GM19238 (cell line): ENCODE measurements around the gene CD81.

Source experiments
- DNase-seq: peaks from one replicate; pipeline ENCODE4 v3.0.0; 2011; ENCODE audit warnings: low spot score; ENCODE audit not compliant: insufficient read length

CD81 gene

DNA sequence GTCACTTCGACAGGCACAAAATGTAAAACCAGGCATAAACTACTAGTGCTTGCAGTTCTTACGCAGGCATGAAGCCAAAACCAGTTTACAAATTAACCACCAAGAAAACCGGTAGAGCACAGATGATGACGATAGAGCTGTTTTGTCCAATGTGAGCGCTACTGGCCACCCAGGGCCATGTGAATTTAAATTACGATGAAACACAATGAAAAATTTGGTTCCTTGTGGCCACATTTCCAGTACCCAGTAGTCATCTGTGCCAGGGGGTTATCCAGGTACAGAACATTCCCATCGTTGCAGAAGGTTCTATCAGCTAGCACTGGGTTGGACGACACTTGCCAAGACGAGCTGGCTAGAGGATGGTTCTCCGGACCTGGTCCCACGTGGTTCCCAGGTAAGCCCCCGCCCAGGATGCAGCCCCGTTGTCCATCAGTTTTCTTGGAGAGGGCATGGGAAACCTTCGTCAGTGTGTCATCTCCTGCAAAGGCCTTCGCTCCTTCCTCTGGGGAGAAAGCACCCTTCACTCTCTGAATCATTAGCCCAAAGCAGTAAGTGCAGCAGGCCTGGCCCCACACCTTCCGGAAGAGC, 1.1 kb upstream of the CD81 start:
- DNase-seq: no peak

GRCh38 chr11:2377511-2378443, 667 bp downstream of the CD81 start:
- peak; percentile 66 for DNase-seq

DNA sequence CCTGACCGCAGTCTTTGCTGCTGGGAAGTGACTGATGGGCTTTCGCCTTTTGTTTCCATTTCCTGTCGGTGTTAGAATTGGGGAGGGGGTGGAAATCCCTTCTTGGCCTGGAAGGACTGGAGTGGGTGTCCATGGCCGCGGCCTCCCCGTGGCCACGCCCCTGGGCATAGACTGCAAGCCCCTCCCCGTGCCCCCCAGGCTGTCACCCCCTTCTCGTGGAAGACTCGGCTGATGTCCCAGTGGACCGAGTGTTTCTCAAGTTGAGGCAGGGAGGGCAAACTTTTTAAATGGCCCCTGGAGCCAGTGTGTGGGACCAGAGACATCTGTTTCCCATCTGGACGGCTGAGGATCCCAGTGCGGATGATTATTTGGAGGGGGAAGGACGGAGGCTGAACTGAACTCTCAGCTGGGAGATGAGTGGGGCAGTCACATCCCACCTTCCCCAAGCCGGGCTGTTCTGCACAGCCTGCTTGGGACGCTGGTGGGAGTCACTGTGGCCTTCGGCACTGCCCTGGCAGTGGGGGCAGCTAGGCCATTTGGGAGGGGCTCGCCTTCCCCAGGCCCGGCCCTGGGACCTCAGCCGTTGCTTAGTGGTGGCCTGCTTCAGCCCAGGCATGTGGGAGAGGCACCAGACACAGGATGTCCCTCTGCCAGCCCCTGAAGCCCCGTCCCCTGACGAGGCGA, 1.6 kb downstream of the CD81 start:
- no peak for DNase-seq

- DNase-seq: no peak
These were observed 2.5 kb downstream of the CD81 start for GRCh38 chr11:2379466-2380174.

- no peak for DNase-seq
These were observed 3.3 kb downstream of the CD81 start for GRCh38 chr11:2380396-2380795.

- DNase-seq: no peak
These were observed 3.8 kb downstream of the CD81 start for GRCh38 chr11:2380807-2381350.

DNA sequence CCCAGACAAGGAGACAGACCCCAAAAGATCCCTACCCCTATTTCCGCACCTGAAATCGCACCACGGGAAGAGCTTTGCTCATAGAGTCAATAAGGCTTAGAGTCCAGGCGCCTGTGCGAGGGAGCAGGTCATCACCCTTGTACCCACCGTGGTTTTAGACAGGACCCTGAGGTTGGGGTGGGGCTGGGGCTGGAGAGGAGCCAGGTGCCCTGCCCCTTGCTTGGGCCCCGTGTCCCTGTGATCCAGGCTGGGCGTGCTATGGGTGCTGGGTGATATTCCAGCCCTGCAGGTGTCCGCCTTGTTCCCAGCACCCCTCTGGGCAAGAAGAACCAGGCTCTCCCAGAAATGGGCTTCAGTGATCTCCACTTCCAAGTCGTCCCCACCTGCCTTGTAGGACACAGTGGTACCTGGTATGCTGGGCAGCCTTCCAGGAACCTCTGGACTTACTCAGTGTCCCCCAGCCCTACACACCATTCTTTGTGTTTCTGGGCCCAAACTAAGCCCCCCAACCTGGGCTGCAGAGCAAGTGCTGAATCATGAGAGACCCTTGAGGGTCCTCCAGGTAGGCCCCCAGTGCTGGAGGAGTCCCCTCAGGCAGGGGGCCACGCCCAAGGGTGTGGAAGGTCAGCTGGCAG, 4.5 kb downstream of the CD81 start:
- DNase-seq: no peak

- no peak for DNase-seq
These were observed 5.0 kb downstream of the CD81 start for GRCh38 chr11:2382129-2382517.

GRCh38 chr11:2382936-2383851, 6.1 kb downstream of the CD81 start:
- DNase-seq: no peak

DNA sequence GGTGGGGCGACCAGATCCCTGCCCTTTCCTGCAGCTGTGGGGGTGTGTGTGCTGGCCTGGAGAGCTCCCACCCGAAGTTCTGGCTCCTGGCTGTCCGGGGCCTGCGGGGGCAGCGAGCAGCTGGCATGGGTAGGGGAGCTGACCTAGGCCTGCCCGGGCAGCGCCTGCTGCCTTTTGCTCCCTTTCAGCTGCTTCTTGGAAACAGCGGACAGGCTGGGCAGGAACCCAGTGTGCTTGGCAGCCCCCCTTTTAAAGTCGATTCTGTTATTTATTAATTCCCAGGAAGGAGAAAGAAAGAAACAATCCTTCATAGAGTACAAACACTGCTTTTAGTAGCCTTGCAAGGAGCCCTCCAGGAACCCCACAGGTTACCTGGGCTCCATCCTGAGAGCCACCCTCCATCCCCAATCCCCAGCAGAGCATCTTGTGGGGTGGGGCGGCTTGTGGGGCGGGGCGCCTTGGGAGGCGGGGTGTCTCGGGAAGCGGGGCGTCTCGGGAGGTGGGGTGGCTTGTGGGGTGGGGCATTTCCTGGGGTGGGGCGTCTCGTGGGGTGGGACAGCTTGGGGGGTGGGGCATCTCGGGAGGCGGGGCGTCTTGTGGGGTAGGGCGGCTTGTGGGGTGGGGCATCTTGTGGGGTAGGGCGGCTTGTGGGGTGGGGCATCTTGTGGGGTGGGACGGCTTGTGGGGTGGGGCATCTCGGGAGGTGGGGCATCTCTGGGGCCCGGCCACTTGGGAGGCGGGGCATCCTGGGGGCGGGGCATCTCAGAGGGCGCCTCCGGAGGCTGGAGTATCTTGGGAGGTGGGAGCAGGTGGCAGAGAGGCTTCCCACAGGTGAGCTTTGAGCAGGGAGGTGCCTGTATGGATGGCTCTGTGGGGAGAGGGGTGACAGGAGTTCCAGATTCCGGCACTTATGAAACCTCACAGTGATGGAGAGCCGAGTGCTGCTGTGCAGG, 7.0 kb downstream of the CD81 start:
- no peak for DNase-seq

DNA sequence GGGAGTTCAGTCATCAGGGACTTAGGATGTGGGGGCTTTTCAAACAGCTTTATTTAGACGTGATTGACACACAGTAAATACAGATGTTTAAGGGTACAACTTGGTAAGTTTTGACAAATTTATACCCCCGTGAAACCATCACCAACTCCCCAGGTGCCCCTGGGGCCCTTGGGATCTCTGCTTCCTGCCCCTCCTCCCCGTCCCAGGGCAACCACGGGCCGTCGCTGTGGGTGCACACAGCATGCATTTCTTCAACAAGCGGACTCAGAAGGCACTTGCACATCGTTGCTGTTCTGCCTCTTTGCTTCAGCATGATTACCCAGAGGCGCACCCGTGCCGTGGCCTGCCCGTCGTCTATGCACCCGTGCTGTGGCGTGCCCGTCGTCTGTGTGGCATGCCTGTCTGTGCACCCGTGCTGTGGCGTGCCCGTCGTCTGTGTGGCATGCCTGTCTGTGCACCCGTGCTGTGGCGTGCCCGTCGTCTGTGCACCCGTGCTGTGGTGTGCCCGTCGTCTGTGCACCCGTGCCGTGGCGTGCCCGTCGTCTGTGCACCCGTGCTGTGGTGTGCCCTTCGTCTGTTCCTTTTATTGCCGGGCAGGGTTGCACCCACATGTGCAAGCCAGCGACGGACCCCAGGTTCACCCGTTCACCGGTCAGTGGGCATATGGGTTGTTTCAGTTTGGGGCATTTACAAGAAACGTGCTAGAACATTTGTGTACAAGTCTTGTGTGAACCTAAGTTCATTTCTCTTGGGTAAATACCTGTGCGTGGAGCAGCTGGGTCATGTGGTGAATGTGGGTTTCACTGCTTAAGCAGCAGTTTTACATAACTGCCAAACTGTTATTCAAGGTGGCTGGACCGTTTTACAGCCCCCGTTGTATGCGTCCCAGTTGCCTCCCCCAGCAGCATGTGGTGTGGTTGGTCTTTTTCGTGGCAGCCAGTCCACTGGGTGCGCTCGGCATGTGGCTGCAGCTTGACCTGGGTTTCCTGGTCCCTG, 8.3 kb downstream of the CD81 start:
- DNase-seq: no peak

DNA sequence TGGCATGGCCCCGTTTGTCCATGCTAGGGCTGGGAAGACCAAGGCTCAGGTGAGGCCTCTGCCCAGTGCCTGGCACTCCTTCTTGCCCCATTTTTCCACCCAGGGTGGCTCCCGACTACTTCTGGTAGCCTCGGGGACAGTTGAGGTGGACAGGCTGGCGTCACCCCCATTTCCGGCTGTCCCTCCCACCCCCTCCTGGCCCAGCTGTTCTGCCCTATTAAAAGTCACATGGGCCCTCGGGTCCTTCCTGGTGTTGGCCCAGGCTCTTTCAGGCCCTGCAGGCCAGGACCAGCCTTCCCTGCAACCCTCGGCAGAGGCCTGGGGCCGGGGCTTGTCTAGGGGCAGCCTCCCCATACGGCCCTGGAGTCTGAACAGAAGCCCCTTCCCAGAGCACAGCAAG, 9.5 kb downstream of the CD81 start:
- DNase-seq: no peak

DNA sequence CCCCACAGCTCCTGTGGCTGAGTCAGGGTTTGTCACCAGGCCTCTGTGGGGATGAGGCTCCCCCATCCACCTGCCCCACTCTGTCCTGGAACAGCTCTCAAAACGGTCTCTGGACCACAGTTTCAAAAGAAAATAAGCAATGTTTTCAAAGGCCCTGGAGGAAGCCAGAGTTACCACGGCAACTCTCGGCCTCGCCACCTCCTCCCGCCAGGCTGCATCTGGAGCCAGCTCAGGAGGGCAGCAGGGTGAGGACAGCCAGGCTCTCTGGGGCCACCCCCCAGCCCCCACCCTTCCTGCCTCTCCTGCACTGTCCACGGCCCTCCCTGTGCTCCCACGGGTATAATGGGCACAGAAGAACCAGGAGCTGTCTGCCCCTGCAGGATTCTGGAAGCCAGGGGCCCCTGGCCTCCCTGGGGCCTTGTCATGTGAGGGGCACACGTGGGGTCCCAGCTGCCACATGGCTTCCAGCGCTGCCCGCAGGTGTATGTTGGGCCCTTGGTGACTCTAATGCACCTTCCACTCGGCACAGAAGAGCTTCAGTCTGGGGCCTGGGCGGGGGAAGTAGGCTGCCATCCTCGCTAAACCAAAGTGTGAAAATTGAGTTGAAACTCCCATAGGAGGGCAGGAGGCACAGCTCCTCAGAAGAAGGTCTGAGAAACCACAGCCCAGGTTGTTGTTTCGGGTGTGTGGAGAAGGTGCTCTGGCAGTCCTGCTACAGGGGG, 10.3 kb downstream of the CD81 start:
- DNase-seq: no peak

DNA sequence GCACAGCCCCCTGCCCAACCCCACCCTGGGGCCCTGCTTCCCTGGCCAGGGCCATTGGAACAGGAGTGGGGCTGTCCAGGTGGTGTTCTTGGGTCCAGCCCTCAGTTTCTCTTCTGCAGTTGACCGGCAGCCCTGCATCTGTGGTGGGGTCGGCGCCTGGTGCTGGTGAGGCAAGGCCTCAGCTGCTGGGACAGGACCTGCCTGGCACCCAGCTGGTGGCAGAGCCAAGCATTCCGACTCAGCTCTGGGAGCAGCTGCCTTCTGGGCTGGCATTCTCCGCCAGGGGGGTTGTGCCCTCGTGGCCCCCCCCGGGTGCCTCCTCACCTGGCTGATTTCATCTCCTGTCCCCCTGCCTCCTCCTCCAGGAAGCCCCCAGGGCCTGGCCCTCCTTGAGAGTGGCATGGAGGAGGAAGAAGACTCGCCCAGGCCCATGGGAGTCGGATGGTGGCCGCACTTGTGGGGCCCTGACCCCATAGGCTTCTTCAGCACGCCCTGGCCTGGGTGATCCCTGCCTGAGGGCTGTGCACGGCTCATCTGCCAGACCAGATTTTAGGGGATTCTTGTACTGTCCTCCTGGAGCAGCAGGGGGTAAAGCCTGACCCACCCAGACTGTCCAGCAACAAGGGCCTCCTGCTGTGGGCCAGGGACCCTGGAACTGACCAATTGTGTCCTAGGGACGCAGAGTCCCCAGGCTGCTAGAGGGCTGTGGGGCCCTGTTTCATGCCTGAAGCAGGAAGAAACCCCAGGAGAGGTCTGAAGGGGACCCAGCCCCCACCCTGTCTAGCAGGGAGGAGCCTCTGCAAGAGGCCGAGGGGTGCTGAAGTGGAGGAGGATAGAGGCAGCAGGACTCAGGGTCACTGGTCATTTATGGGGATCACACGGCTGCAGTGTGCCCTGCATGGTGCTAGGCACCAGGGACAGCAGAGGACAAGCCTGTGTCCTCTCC, 11.6 kb downstream of the CD81 start:
- DNase-seq: no peak

GRCh38 chr11:2389377-2390026, 12.4 kb downstream of the CD81 start:
- no peak for DNase-seq
